NCI-H1092 (cell line): ENCODE results near the gene HACE1.

ENCODE experiments used
- DNase-seq: peaks from one replicate; lab custom pipeline; 2025; lab: John Stamatoyannopoulos, UW

HACE1 gene

DNA sequence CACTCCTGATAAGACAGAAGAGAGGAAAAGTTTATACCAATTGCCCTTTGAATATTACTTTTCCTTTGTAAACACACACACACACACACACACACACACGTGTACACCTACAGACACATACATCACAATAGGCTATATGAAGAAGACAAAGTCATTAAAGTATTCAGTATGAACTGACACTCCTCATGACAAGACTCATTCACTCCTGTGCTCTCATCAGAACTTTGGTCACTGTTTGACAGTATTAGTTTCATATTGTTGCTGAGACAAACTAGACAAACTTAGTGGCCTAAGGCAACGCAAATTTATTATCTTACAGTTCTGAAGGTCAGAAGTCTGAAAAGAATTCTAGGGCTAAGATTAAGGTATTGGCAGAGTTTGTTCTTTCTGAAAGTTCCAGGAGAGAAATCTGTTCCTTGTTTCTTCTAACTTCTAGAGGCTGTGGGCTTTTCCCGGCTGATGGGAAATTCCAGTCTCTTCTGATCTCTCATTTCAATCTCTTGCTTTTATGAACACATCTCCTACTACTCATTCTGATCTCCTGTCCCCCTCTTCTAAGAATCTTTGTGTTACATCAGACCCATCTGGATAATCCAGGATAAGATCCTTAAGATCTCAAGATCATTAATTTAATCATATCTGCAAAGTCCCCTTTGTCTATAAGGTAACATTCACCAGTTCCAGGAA, 171.3 kb downstream of the HACE1 start:
- no peak for DNase-seq

DNA sequence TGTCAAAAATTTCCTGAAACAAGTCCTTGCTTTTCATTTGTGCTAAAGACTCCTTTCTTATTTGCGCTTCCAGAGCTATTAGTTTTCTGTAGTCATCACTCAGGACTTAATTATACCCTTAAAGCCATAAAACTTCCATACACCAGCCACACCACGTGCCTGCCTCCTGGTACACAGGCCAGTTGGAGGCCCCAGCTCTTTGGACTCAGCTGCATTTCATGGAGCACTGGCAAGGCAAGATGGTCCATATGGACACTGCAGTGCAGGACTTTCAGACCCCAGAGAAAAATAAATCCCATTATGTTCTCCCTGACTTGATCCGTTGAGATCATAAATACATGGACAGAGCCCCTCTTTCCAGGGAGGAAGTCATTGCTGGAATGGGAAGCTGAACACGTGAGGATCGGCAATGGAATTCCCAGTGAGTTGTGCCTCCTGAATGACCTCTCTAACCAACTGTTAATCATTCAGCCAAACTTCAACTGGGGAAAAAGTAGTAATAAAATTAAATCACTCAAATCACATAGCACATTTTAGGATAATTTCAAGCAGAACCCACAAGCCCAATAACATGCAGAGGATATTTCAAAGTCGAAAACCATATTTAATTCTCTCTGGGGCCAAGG, 173.1 kb downstream of the HACE1 start:
- no peak for DNase-seq

DNA sequence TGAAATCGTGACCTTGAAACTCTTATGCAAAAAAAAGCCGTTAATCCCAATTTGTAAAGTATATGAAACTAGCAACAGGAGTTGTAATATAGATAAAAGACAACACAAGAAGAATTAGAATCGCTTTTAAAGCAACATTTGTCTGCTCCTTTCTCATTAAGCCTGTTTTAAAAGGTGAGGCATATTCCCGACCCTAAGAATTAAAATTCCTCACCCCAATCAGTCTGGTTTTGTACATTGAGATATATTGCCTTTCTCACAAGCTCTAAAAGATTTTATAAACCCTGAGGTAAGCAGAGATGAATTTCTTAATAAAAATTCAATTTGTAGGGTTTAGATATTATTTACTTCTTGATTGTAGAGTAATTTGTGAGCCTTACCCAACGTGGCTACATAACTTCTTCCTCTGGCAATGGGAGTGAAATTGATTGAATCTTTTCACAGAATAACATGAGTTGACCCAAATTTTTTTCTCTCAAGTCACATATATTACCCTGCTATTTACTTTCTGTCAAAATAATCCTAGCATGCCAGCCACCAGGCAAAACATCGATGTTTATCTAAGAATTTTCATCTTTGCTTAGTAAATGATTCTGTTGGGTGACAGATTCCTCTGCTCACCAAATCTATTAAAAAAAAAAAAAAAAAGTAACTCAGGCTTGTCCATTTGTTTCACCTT, 173.7 kb downstream of the HACE1 start:
- no peak for DNase-seq

DNA sequence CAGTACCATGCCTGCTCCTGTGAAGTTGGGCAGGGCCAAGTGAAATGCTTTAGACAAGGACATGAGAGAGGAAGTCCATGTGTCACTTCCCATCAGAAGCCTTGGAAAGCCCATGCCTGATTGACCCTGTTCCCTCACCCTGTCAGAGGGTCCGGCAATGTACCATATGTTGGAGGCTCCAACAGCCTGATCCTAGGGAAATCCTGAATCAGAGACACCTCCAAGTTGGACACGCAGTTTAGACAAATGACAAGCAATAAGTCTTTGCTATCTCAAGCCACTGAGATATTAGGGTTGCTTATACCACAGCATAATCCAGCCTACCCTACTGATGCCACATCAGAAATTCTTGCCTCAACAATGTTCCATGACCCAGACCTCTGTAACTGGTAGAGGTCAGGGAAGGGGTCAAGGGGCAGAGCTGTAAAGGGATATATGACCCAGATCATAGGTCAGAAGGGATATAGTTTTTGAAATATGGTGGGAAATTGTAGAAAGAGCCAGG, 174.8 kb downstream of the HACE1 start:
- no peak for DNase-seq

DNA sequence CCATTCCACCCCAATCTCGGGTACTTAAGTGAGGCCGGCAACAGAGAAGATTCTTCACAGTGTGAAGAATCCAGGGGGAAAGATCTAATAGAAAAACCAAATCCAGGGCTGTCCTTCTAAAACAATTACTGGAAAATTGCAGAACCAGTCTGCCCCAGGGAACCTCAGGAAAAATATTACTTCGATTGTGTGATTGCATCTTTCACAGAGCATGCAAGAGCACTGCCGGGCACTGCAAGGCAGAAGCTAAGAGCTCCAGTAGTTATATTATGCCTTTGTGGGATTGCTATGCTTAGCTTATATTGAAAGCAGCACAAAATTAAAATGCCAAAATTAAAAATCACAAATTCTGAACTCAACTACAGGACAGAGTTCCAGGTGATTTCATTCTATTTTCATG, 175.9 kb downstream of the HACE1 start:
- no peak for DNase-seq

DNA sequence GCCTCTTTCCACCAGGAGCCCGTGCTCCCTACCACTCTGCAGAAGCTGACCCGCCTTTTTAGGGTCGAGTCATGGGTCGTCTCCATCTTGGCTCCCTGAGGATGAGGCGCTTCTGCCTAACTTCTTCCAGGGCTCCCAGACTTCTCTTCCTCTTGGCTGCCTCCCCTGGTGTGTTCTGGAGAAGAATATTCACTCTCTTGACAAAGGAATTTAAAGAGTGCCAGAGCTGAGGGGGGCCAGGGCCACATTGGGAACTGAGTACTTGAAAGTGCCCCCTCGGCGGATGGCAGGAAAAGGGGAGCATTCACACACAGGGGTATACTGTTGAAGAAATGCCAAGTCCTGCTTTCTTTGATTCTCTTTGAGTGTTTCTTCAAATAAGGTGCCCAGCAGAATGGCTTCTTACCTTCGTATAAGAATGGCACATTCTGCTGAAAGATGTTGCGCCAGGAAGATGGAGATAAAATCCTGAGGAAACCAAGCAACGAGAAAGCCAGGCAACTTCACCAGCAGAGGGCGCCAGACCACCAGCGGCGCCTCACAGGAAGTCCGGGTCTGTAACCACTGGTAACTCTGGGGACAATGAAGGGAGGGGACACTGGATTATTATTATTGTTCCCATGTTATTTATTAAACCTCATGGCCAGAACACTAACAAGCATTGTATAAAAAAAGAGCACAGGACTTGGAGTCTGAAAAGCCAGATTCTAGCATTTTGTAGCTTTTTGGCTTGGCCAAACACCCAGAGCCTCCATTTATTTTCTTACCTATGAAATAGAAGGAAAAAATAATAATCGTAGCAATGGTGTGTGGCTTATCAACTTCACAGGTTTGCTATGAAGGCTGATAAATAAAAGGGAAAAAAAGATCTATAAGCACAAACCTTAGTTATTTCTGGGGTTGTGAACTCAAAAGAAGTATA, 176.7 kb downstream of the HACE1 start:
- DNase-seq: peak; percentile 16

DNA sequence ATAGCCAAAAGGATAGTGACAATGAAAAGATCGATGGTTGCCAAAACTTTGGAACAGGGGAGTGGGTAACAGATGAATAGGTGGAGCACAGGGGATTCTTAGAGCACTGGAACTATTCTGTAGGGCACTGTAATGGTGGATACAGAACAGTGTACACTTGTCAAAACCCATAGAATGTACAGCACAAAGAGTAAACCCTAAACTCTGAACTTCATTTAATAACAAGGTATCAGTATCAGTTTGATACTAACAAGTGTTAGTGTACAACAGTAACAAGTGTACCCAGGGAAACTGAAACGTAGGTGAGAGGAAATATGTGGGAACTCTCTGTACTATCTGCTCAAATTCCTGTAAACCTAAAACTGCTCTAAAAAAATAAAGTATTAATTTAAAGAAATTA, 179.2 kb downstream of the HACE1 start:
- no peak for DNase-seq

DNA sequence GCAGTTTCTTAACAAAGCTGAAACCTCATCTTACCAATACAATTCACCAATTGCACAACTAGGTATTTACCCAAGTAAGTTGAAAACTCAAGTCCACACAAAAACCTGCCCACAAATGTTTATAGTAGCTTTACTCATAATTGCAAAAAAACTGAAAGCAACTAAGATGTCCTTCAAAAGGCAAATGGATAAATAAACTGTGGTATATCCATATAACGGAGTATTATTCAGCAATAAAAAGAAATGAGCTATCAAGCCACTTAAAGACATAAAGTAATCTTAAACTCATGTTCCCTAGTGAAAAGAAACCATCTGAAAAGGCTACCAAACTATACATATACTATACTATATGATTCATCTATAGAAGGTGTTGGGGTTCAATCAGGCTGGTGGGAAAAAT, 179.7 kb downstream of the HACE1 start:
- DNase-seq: no peak
